SH-SY5Y (cell line): ENCODE measurements around the gene CSK.

Experiments
- GATA2 ChIP-seq: IDR thresholded peaks from 2 replicates; pipeline ENCODE4 v1.6.1; 2011; ENCODE audit warnings: mild to moderate bottlenecking, low read depth, low read length
- GATA3 ChIP-seq: IDR thresholded peaks from 2 replicates; pipeline ENCODE4 v1.6.1; 2011; ENCODE audit warnings: low read depth, mild to moderate bottlenecking, low read length, moderate library complexity

DNA sequence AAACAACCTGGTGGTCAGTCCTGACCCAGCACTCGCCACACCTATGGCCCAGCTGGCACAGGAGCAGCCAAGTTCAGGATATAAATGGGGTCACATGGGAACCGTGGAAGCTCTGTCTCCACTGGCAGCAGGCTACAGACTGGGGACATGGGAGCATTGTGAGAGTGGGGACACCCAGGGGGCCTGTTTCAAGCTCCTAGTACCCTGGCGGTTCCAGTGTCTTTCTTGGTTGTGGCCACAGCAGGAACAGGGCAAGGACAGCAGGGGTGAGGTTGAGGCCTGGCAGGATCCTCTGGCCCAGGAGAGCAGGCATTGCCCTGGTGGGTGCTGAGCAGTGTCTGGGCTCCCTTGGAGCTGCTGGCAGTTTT is 1.9 kb downstream of the CSK start:
- TF ChIP-seq GATA2: no peak
- no peak for TF ChIP-seq GATA3
